Measurements from ENCODE around the gene ABTB2.
A peak's percentile ranks its signal among the peaks of the same experiment; 100 is the strongest.

ABTB2 gene

DNA sequence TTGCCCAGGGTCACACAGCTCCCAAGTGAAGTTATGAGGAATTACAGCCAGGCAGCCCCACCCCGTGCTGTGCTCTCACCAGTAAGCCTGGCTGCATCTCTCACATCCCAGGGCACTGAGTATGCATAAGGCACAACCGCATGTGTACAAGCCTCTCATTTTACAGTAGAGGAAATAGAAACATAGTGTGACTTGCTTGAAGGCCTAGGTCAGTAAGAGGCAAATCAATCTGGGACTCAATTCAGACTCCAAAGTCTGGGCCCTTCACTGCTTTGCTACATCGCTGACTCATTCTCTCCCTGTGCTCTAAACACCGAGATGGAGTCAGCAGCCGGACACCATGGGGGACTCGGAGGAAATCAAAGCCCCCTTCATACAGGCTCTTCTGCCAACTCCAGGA, 7.9 kb downstream of the ABTB2 start:
- no peak for TF ChIP-seq TAF1 (IDR thresholded peaks at IDR 0.05; ENCODE audit: borderline replicate concordance, insufficient read depth, low read length)
- TF ChIP-seq, protein P1, sequence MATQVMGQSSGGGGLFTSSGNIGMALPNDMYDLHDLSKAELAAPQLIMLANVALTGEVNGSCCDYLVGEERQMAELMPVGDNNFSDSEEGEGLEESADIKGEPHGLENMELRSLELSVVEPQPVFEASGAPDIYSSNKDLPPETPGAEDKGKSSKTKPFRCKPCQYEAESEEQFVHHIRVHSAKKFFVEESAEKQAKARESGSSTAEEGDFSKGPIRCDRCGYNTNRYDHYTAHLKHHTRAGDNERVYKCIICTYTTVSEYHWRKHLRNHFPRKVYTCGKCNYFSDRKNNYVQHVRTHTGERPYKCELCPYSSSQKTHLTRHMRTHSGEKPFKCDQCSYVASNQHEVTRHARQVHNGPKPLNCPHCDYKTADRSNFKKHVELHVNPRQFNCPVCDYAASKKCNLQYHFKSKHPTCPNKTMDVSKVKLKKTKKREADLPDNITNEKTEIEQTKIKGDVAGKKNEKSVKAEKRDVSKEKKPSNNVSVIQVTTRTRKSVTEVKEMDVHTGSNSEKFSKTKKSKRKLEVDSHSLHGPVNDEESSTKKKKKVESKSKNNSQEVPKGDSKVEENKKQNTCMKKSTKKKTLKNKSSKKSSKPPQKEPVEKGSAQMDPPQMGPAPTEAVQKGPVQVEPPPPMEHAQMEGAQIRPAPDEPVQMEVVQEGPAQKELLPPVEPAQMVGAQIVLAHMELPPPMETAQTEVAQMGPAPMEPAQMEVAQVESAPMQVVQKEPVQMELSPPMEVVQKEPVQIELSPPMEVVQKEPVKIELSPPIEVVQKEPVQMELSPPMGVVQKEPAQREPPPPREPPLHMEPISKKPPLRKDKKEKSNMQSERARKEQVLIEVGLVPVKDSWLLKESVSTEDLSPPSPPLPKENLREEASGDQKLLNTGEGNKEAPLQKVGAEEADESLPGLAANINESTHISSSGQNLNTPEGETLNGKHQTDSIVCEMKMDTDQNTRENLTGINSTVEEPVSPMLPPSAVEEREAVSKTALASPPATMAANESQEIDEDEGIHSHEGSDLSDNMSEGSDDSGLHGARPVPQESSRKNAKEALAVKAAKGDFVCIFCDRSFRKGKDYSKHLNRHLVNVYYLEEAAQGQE (IDR thresholded peaks at IDR 0.05; ENCODE audit: insufficient read depth in 1 of 2, low read depth in 2 of 2, low read length in 2 of 2), result no peak
- no peak for TF ChIP-seq FOXP2 (optimal IDR thresholded peaks at IDR 0.05; ENCODE audit: borderline replicate concordance, extremely low read depth, extremely low read length, insufficient read depth)
- no peak for TF ChIP-seq SIN3A (IDR thresholded peaks at IDR 0.05; ENCODE audit: borderline replicate concordance, insufficient read depth, low read length)
- no peak for TF ChIP-seq POLR2AphosphoS5 (IDR thresholded peaks at IDR 0.05; ENCODE audit: low read depth, low read length)

DNA sequence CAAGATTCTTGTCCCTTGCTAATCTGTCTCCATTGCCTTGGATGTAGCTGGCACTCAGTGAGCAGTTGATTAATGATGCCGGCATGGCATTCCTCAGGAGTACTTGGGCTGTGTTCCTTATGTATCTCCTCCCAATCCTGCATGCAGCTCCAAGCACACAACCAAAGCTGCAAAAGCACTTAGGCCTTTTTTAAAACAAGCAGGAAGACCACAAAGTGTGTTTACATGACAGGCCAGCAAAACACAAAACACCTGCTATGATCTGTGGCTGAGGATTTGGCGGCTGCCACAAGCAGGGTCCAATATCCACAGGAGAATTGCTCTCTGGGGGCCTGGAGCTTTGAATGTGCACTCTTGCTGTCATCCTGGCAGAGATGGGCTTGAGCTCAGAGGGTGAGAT, 8.9 kb downstream of the ABTB2 start:
- no peak for TF ChIP-seq POLR2AphosphoS5 (IDR thresholded peaks at IDR 0.05; ENCODE audit: low read depth, low read length)
- TF ChIP-seq SIN3A (IDR thresholded peaks at IDR 0.05; ENCODE audit: borderline replicate concordance, insufficient read depth, low read length), result no peak
- TF ChIP-seq FOXP2 (optimal IDR thresholded peaks at IDR 0.05; ENCODE audit: borderline replicate concordance, extremely low read depth, extremely low read length, insufficient read depth), result no peak
- TF ChIP-seq, protein P1 (IDR thresholded peaks at IDR 0.05; ENCODE audit: insufficient read depth in 1 of 2, low read depth in 2 of 2, low read length in 2 of 2), result no peak
- TF ChIP-seq TAF1 (IDR thresholded peaks at IDR 0.05; ENCODE audit: borderline replicate concordance, insufficient read depth, low read length), result no peak

DNA sequence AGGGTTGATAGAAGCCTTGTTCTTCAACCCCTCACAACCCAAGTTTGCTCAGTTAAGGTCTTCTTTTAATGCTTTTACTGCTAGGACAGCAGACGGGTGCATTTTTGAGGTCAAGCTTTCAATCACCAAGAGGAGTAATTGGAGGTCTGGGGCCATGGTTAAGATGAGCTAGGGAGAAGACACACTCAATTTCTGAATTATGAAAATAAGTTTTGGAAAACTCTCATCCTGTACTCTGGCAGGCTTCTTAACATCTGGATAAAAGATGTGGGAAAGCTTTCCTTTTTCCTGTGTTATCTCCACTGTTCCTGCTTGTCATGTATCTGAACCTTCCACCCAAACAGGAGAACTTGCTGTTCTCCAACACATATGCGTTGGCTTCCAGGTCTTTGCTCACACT, 9.7 kb downstream of the ABTB2 start:
- no peak for TF ChIP-seq SIN3A (IDR thresholded peaks at IDR 0.05; ENCODE audit: borderline replicate concordance, insufficient read depth, low read length)
- no peak for TF ChIP-seq POLR2AphosphoS5 (IDR thresholded peaks at IDR 0.05; ENCODE audit: low read depth, low read length)
- TF ChIP-seq, protein P1 (IDR thresholded peaks at IDR 0.05; ENCODE audit: insufficient read depth in 1 of 2, low read depth in 2 of 2, low read length in 2 of 2), result no peak
- TF ChIP-seq TAF1 (IDR thresholded peaks at IDR 0.05; ENCODE audit: borderline replicate concordance, insufficient read depth, low read length), result no peak
- no peak for TF ChIP-seq FOXP2 (optimal IDR thresholded peaks at IDR 0.05; ENCODE audit: borderline replicate concordance, extremely low read depth, extremely low read length, insufficient read depth)

DNA sequence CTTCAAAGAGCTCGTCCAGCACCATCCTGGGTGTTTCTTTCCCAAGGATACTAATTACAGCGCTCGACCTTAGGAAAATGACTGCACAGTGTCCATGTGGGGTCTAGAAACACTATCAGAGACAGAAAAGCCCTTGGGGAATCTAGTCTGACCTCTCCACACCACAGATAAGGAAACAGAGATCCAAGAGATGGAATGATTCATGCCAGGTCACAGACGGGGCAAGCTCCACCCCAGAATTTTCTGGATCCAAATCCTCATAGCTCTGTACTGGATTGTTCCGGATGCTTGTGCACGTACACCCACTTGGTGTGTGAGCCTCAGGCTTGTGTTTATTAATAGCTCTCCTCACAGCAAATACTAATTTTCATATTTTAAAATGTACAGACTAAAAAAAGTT, 11.3 kb downstream of the ABTB2 start:
- TF ChIP-seq, protein P1 (IDR thresholded peaks at IDR 0.05; ENCODE audit: insufficient read depth in 1 of 2, low read depth in 2 of 2, low read length in 2 of 2), result 0 out of 4 replicates have a peak, but pooled peaks of 1 of the 2 experiments have one; percentile 27
- no peak for TF ChIP-seq POLR2AphosphoS5 (IDR thresholded peaks at IDR 0.05; ENCODE audit: low read depth, low read length)

DNA sequence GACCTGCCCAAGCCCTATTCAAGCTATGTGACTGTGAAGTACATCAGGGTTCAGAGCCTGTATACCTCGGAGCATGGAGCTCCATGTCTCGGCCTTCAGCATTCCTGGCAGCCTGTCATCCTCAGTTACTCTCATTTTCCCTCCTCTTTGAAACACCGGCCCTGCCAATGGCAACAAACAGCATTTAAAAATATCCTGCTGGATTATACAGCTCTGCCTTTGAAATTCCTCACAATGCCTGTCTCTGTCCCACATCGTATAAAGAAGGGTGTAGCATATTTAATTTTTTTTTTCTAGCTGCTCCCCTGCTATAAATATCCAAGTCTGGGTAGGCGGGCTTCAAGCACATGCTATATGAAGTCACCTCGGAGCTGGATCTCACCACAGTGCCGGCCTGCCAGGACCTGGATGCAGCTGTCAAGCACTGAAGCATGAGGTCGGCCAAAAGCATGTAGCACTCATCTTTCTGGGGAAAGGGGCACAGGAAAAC, 11.8 kb downstream of the ABTB2 start:
- TF ChIP-seq, protein P1 (IDR thresholded peaks at IDR 0.05; ENCODE audit: insufficient read depth in 1 of 2, low read depth in 2 of 2, low read length in 2 of 2), result no peak
- TF ChIP-seq SIN3A (IDR thresholded peaks at IDR 0.05; ENCODE audit: borderline replicate concordance, insufficient read depth, low read length), result 0 out of 2 replicates have a peak, but pooled peaks have one; percentile 15

Data from PFSK-1 (cell line).